T-cell (primary cell): ENCODE measurements around the gene OR2T10. TPM values are rescaled to one million over a fixed set of nuclear protein-coding genes. Genes with fewer than 3 reads are reported as not detected.
"Not testable (repeated sequence)": the region's sequence is repeated elsewhere in the genome, so short reads cannot be mapped to it uniquely, and the experiment has no call there.

Source experiments
- ATAC-seq, 4 experiments: fragments of 200-7000 bp in 3 of 4; fragments of 150-1000 bp in 1 of 4; cut with Tn5 transposase; replicated peaks in 1 of 4; 1 replicate in 3 of 4; 2 replicates in 1 of 4; pipeline ENCODE4 v1.10.0; 2021; ENCODE audit warnings: moderate library complexity in 3 of 4, mild to moderate bottlenecking in 2 of 4, moderate number of reproducible peaks in 1 of 4
- CTCF ChIA-PET, 2 donors: fragments of 300-600 bp; sonication (Branson Sonifier 250); formaldehyde crosslinking; loops; one replicate each; lab custom pipeline; 2022; ENCODE audit warnings: antibody characterized with exemption in 2 of 2; lab: Charles Lee
- POLR2A ChIA-PET, 2 donors: fragments of 300-600 bp; sonication (Branson Sonifier 250); formaldehyde crosslinking; loops; one replicate each; lab custom pipeline; 2022; ENCODE audit warnings: antibody characterized with exemption in 2 of 2; lab: Charles Lee
- DNase-seq, 35 experiments: peaks; one replicate each; pipeline versions ENCODE4 v3.0.0 to v3.0.0-alpha.2; 2013 to 2023
- H3K27ac ChIP-seq: one replicate; pipeline ENCODE4 v1.5.1; 2013; ENCODE audit warnings: low read length
- H3K27me3 ChIP-seq, 2 experiments: replicated peaks in 1 of 2; 1 replicate in 1 of 2; 2 replicates in 1 of 2; pipeline versions ENCODE4 v1.6.1 to v1.7.0; 2013; ENCODE audit warnings: low read length in 1 of 2, mixed read lengths in 1 of 2; ENCODE audit not compliant: control insufficient read depth in 2 of 2, insufficient read depth in 2 of 2; ENCODE audit errors: extremely low read depth in 1 of 2
- H3K36me3 ChIP-seq, 2 donors: 1 replicate in 1 of 2; 2 replicates in 1 of 2; pipeline versions ENCODE4 v1.6.1 to v1.7.0; 2013; ENCODE audit warnings: low read length in 1 of 2; ENCODE audit not compliant: control insufficient read depth in 2 of 2, insufficient read depth in 1 of 2; ENCODE audit errors: extremely low read depth in 1 of 2
- H3K4me1 ChIP-seq, 2 experiments: 1 replicate in 1 of 2; 2 replicates in 1 of 2; pipeline versions ENCODE4 v1.6.1 to v1.7.0; 2013; ENCODE audit warnings: low read length in 2 of 2, mixed read lengths in 1 of 2; ENCODE audit not compliant: insufficient read depth in 2 of 2, control insufficient read depth in 1 of 2; ENCODE audit errors: extremely low read depth in 1 of 2
- H3K4me3 ChIP-seq, 2 donors: 1 replicate in 1 of 2; 2 replicates in 1 of 2; pipeline versions ENCODE4 v1.5.1 to v1.7.0; 2013; ENCODE audit warnings: mild to moderate bottlenecking in 2 of 2, low read length in 1 of 2, moderate library complexity in 1 of 2; ENCODE audit not compliant: control insufficient read depth in 1 of 2; ENCODE audit errors: extremely low read depth in 1 of 2
- H3K9me3 ChIP-seq: 2 replicates; pipeline ENCODE4 v1.7.0; 2013
- H3K27ac Mint-ChIP-seq, 2 donors: one replicate each; pipeline ENCODE4 v1.8.0; 2020 to 2021; ENCODE audit warnings: mild to moderate bottlenecking in 2 of 2, mixed read lengths in 2 of 2
- H3K27me3 Mint-ChIP-seq, 2 donors: one replicate each; pipeline ENCODE4 v1.8.0; 2021 to 2022; ENCODE audit warnings: mixed read lengths in 2 of 2
- H3K36me3 Mint-ChIP-seq: one replicate; pipeline ENCODE4 v1.8.0; 2021; ENCODE audit warnings: mixed read lengths
- H3K4me1 Mint-ChIP-seq, 3 donors: one replicate each; pipeline ENCODE4 v1.8.0; 2020 to 2022; ENCODE audit warnings: mixed read lengths in 3 of 3, mild to moderate bottlenecking in 1 of 3
- H3K4me3 Mint-ChIP-seq, 3 donors: one replicate each; pipeline ENCODE4 v1.8.0; 2020 to 2022; ENCODE audit warnings: mild to moderate bottlenecking in 3 of 3, mixed read lengths in 3 of 3, moderate library complexity in 3 of 3
- H3K9me3 Mint-ChIP-seq, 3 donors: one replicate each; pipeline ENCODE4 v1.8.0; 2020 to 2022; ENCODE audit warnings: mixed read lengths in 3 of 3
- WGBS: methylation state at CpG from one replicate; pipeline ENCODE4 v1.1.5; 2013; ENCODE audit warnings: missing lambda C conversion rate; ENCODE audit not compliant: insufficient coverage; 5-methylcytosine and 5-hydroxymethylcytosine counted together
- total RNA-seq, 35 experiments: library from RNA in 6 of 35; stranded (reverse) in 6 of 35; fragments of 120-200 nt in 1 of 35; gene quantifications; one replicate each; pipeline versions ENCODE4 v1.2.1 to v1.2.4 and lab custom pipeline; 2013 to 2026

Gene OR2T10
- total RNA-seq (not detected), total RNA-seq (lab: John Stamatoyannopoulos, UW) (0 reads per million in 29 experiments)
- not detected for total RNA-seq (2013)

DNA sequence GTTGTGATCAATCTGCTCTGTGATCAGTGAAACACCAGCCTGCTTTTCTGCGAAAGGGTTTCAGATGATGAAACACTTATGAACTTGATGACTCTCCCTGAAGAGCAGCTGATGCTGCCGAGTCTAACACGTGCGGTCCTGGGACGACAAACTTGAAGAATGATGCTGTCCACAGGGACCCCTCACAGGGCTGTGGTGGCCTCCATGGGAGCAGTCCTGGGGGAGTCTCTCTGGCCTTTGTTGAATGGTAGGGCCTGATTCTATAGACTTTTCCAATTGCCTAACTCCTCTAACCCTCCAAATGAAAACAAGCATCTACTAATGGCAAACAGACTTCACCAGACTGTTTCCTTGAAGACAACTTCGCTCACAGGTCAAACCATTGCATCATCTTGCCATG is at the start of gene OR2T10:
TSS of gene OR2T10 (minus strand) at position 112 of the 400 bp plus-strand sequence. CDS start 3,932 bp downstream, outside the sequence.
- POLR2A ChIA-PET = no interaction called here
- no peak within 1 kb of the TSS for H3K27ac Mint-ChIP-seq
- H3K4me3 ChIP-seq = no peak within 1 kb of the TSS
- no peaks in the 10 kb centered on the region for H3K4me1 ChIP-seq
- peaks cover 0 to 3% of the 10 kb centered on the region in 2 experiments for H3K27me3 ChIP-seq
- H3K9me3 ChIP-seq = no peaks in the 10 kb centered on the region
- 90% methylated on average over 5 of the region's 6 CpGs for WGBS
- H3K36me3 Mint-ChIP-seq = no peaks in the 10 kb centered on the region
- no peak within 1 kb of the TSS for H3K4me3 Mint-ChIP-seq
- H3K9me3 Mint-ChIP-seq = no peaks in the 10 kb centered on the region
- no peaks in the 10 kb centered on the region for H3K27me3 Mint-ChIP-seq
- no peaks in the 10 kb centered on the region for H3K36me3 ChIP-seq
- no peak within 1 kb of the TSS for H3K27ac ChIP-seq
- ATAC-seq (no peak), DNase-seq (no peak)
- peaks cover 4 to 9% (median 6%) of the 10 kb centered on the region in 3 donors for H3K4me1 Mint-ChIP-seq
- CTCF ChIA-PET = no interaction called here

- H3K36me3 ChIP-seq, H3K4me3 Mint-ChIP-seq, H3K27ac Mint-ChIP-seq, H3K4me1 Mint-ChIP-seq, H3K27me3 ChIP-seq, H3K9me3 Mint-ChIP-seq, ATAC-seq, H3K4me1 ChIP-seq, H3K27ac ChIP-seq, H3K4me3 ChIP-seq, POLR2A ChIA-PET, H3K9me3 ChIP-seq, H3K36me3 Mint-ChIP-seq, DNase-seq, CTCF ChIA-PET, H3K27me3 Mint-ChIP-seq: not testable (repeated sequence)
- WGBS = 100% methylated on average over 1 of the region's 3 CpGs
Measured at GRCh38 chr1:248645178-248645577, 47.7 kb upstream of the OR2T10 start, which contains the start of gene OR2T35. OR2T35 (minus strand) TSS chr1:248645278; CDS start chr1:248639258, 6,020 bp downstream.

- H3K4me1 Mint-ChIP-seq, H3K9me3 ChIP-seq, CTCF ChIA-PET, H3K27me3 ChIP-seq, H3K27ac ChIP-seq, H3K27ac Mint-ChIP-seq, H3K36me3 Mint-ChIP-seq, H3K27me3 Mint-ChIP-seq, DNase-seq, H3K9me3 Mint-ChIP-seq, H3K4me1 ChIP-seq, H3K4me3 Mint-ChIP-seq, H3K36me3 ChIP-seq, H3K4me3 ChIP-seq, POLR2A ChIA-PET: not testable (repeated sequence)
- WGBS = no CpG with 5 or more reads among the region's 4 CpGs
- peak in 2 of 4 experiments; percentile 37 to 45 for ATAC-seq
Measured at GRCh38 chr1:248642971-248643651, 45.6 kb upstream of the OR2T10 start.

- ATAC-seq, H3K36me3 ChIP-seq, H3K27me3 Mint-ChIP-seq, H3K27ac ChIP-seq, H3K4me3 ChIP-seq, H3K4me1 Mint-ChIP-seq, H3K36me3 Mint-ChIP-seq, H3K9me3 ChIP-seq, H3K27ac Mint-ChIP-seq, DNase-seq, H3K4me1 ChIP-seq, H3K9me3 Mint-ChIP-seq, H3K27me3 ChIP-seq, CTCF ChIA-PET, H3K4me3 Mint-ChIP-seq: not testable (repeated sequence)
- WGBS = no CpG with 5 or more reads among the region's 5 CpGs
- POLR2A ChIA-PET = interaction anchor here in 1 of 2 donors (0.6 kb wide), 1 partner anchor 56 kb away, joined by 3 read pairs; no protein-coding TSS in a partner anchor
Measured at GRCh38 chr1:248641583-248641982, 44.1 kb upstream of the OR2T10 start.

DNA sequence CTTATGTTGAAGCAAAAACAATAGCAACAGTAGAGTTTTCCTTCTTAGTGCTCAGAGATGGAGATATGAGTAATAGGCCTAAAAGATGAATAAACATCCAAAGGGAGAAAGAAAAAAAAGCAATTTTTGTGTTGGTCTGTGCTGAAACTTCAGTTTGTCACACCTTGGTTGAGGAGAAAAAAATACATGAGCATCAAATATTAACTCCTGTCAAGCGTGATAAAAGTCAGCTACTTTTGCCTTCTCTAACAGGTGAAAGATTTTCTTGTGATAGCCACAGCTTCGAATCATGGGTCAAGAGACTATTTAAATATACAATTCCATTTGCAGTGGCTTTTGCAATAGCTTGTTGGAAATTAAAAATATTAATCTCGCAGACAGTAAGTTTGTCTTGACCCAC is 43.4 kb upstream of the OR2T10 start:
- H3K36me3 Mint-ChIP-seq, H3K4me1 Mint-ChIP-seq, H3K9me3 ChIP-seq, H3K4me3 Mint-ChIP-seq, H3K4me1 ChIP-seq, ATAC-seq, CTCF ChIA-PET, H3K4me3 ChIP-seq, DNase-seq, H3K27ac Mint-ChIP-seq, H3K9me3 Mint-ChIP-seq, H3K36me3 ChIP-seq, H3K27ac ChIP-seq, H3K27me3 ChIP-seq, H3K27me3 Mint-ChIP-seq: not testable (repeated sequence)
- POLR2A ChIA-PET = interaction anchor here in 1 of 2 donors (0.6 kb wide), 1 partner anchor 55 kb away, joined by 3 read pairs; no protein-coding TSS in a partner anchor
- WGBS = no CpG with 5 or more reads among the region's 3 CpGs

- ATAC-seq, CTCF ChIA-PET, POLR2A ChIA-PET: not testable (repeated sequence)
Measured at GRCh38 chr1:248639652-248640051, 42.2 kb upstream of the OR2T10 start.

More at GRCh38 chr1:248639652-248640051, 42.2 kb upstream of the OR2T10 start:
- H3K27me3 Mint-ChIP-seq, H3K4me1 ChIP-seq, H3K4me1 Mint-ChIP-seq, H3K27me3 ChIP-seq, DNase-seq, H3K9me3 Mint-ChIP-seq, H3K27ac Mint-ChIP-seq, H3K36me3 Mint-ChIP-seq, H3K4me3 ChIP-seq, H3K27ac ChIP-seq, H3K36me3 ChIP-seq, H3K9me3 ChIP-seq, H3K4me3 Mint-ChIP-seq: not testable (repeated sequence)
- WGBS = no CpG with 5 or more reads among the region's 5 CpGs
